ENCODE measurements around the gene RTN1.
"Not testable (repeated sequence)": the region's sequence is repeated elsewhere in the genome, so short reads cannot be mapped to it uniquely, and the experiment has no call there.

The RTN1 gene

DNA sequence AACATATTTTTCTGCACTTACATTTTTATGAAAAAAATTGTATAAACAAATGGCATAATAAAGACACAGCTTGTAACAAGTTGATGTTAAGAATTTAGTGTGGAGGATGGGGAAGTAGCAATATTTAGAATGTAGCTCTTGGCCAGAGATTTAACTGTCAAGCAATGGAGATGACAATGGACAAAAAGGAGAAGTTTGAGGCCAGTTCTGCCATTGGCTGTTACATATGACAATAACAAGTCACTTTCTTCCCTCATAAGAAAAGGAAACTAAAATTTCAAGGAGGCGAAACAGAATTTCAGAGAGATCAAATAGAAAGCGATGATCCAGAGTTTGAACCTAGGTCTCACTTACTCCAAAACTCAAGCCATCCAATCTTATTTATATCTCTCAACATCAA is 171.1 kb downstream of the RTN1 start:
- DNase-seq = no peak

DNA sequence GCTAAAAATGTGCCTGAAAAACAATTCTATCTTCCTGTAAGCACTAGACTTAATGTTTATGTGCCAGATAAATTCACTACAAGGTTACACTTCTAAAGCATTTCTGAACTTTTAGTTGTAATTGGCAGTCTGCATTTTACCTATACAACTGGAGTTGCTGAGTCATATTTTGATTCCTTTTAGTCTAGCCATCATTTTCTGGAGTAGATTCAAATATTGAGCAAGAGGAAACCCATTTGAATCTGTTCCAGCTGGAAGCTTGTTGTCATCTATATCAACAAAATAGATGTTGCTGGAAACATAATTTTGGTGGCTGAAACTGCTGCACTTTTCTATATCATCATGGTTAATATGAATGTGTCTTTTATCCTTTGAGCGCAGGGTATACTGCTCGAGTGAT is 171.8 kb downstream of the RTN1 start:
- DNase-seq = no peak

DNA sequence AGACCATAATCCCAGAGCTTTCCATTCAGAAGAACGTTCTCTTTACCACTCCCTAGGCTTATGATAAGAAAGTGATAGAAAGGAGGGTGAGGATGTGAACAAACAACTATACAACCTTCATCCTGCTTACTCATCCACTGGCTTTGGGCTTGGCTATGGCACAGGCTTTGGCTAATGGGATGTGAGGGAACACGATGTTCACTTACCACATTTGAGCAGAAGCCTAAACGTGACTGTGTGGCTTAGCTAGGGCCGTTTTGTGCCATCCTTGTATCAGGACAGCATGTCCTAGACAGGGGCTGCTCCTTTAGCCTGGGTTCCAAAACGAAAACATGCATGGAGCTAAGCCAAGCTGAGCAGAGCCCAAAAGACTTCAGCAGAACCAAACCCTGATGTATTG is 175.4 kb downstream of the RTN1 start:
- DNase-seq = no peak

DNA sequence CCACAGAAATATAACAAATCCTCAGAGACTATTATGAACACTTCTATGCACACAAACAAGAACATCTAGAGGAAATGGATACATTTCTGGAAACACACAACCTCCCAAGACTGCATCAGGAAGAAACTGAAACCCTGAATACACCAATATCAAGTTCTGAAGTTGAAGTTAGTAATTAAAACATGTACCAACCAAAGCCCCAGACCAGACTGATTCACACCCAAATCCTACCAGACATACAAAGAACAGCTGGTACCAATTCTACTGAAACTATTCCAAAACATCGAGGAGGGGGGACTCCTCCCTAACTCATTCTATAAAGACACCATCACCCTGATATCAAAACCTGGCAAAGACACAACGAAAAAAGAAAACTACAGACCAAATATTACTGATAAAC is 179.3 kb downstream of the RTN1 start:
- no peak for DNase-seq

GRCh38 chr14:59690426-59690825 is 180.2 kb downstream of the RTN1 start:
- DNase-seq = no peak

DNA sequence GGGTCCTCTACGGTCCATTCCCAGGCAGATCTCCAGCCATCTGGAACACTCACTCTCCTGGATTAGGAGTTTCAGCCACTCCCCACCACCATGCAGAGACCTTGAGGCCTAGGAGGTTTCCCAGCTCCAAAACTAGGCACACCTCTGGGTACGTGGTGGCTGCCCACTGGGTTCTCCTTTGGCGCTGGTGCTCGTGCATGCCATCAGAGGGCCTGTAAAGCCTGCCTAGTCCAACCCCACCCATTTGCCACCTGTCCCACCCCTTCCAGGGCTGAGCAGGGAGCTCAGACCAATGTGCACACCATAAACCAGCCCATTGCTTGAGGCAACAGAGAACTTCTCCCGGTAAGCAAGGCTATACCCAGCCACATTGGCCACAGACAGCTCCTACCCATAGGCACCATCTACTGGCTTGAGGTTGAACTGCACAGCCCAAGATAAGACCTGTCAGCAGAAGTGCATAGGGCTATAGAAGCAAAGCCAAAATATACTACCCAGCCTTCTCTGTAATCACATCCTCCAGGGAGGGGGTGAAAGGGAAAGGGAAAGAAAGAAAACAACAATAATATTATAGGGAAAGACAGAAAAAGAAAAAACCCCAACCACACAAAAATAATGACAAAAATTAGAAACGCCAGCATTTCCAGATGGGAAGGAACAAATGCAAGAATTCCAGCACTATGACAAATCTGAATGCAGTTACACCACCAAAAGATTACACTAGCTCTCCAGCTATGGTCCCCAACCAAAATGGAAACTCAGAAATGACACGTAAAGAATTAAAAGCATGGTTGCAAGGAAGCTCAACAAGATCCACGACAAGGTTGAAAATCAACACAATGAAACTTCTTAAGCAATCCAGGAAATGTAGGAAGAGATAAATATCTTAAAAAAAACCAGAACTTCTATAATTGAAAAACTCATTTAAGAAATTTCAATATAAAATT is 182.1 kb downstream of the RTN1 start:
- DNase-seq = peak; percentile 74

GRCh38 chr14:59687663-59688062 is 182.9 kb downstream of the RTN1 start:
- no peak for DNase-seq

- no peak for DNase-seq
These were observed 190.7 kb downstream of the RTN1 start for GRCh38 chr14:59679872-59680271.

- DNase-seq = no peak
These were observed 192.2 kb downstream of the RTN1 start for GRCh38 chr14:59678352-59678751.

DNA sequence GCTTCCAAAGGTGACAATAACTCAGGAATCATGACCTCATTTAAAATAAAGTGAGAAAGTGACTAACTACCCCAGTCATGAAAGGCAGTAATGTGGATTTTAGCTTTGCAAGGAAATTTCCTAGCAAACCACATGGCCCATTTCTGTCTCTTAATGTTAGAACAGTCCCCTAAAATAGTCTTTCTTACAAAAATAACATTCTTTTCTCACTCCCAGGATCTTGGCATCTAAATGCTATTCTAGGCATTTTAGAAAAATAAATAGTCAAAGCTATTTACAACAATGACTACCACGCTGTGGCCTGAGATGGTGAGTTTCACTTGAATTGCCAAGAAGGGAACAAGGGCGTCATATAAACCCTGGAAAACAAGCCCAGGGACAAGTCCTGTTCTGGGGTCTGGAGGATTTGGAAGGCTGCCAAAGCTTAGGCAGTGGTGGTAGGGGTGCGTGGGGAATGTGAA is 192.8 kb downstream of the RTN1 start:
- no peak for DNase-seq

DNA sequence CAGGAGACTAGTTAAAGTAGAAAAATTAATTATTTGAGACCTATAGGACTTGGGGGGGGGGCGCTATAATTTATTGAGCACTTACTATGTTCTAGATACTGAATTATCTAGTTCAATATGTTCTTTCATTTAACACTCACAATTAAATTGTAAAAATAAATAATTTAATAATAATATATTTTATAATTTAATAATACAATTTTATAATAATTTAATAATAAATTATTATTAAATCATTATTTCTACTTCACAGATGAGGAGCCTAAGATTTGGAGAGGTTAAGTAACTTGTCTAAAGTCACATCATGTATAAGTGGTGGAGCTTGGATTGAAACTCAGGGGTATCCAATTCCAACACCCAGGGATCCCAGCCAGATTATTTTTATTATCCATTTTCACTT is 195.2 kb downstream of the RTN1 start:
- no peak for DNase-seq

DNA sequence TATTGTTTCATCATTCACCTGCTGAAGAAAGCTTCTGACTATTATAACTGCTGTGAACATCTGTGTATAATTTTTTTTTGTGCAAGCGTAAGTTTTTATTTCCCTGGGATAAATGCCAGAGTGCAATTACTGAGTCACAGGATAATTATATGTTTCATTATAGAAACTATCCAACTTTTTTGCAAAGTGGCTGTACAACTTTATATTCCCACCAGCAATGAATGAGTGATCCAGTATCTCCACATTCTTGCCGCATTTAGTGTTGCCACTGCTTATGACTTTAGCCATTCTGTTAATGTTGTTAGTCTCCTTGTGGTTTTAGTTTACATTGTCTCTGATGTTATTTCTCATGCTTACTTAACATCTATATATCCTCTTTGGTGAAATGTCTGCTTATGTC is 205.8 kb downstream of the RTN1 start:
- DNase-seq = no peak

DNA sequence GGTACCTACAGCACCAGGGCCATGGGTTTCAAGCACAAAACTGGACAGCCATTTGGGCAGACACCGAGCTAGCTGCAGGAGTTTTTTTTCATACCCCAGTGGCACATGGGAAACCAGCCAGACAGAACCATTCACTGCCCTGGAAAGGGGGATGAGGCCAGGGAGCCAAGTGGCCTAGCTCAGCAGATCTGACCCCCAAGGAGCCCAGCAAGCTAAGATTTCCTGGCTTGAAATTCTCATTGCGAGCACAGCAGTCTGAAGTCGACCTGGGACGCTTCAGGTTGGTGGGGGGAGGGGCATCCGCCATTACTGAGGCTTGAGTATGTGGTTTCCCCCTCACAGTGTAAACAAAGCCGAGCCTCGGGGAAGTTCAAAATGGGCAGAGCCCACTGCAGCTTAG is 212.8 kb downstream of the RTN1 start:
- no peak for DNase-seq

DNA sequence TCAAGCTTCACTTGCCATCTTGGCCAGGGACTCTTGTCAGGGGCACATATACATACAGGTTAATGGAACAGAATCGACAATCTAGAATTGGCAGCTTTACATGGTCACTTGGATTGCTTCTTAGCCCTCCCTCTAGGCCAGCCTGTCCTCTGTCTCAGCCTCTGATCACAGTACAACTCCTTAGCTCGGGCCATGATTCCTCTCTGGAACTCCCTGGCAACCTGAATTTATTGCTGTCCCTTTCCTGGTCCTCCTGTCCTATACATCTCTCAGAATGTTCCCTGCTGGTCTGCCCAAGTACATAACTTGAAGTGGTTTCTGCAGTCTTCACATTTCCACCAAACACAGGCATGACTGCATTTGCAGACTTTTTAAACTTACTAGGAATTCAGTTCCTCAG is 214.1 kb downstream of the RTN1 start:
- DNase-seq = no peak

- not testable (repeated sequence) for DNase-seq
These were observed 216.4 kb downstream of the RTN1 start for GRCh38 chr14:59654131-59654530.

- DNase-seq = not testable (repeated sequence)
These were observed 223.7 kb downstream of the RTN1 start for GRCh38 chr14:59646832-59647231.

DNA sequence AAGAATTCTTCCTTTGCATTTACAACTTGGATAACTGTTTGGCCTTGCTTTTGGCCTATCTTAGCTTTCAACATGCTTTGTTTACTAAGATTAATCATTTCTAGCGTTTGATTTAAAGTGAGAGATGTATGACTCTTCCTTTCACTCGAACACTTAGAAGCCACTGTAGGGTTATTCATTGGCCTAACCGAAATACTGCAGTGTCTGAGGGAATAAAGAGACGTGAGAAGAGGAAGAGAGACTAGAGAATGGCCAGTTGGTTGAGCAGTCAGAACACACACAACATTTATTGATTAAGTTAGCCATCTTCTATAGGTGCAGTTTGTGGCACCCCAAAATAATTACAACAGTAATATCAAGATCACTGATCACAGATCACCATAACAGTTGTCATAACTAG is 231.7 kb downstream of the RTN1 start:
- DNase-seq = no peak

- no peak for DNase-seq
These were observed 236.0 kb downstream of the RTN1 start for GRCh38 chr14:59634617-59635016.

GRCh38 chr14:59633486-59633885 is 237.1 kb downstream of the RTN1 start:
- no peak for DNase-seq

DNA sequence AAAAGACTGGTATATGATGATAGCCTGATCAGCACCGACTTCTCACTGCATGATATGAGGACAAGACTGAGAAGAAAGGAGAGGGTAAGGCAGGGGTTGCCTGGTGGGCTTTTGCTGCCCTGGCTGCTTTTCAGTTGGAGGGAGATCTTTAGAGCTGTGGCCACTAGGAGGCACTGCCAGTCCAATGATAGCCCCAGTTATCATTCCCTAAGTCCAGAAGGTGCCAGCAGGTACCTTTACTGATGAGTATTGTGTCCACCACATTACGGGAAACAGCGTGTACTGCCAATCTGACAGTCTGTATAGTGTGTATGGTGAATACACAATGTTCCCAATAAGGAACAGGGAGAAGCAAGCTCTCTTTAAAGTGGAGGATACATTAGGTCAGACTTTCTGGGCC is 238.2 kb downstream of the RTN1 start:
- peak; percentile 52 for DNase-seq

DNA sequence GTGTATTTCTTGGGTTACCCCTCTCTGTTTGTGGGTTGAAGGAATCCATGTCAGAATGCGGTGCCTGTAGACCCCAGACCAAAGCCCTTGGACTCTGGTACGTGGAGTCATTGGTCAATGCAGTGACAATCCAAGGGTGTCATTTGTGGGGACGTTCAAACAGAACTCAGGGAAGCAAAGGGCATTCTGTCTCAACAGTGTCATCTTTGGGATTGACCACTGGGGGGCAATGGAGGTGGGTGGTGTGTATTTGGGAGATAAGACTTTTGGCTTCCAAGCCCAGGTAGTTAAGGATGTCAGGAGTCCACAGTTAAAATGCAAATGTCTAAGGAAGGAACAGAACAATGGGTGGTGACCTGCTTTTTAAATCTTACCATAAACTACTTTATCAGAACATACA is 239.3 kb downstream of the RTN1 start:
- peak; percentile 18 for DNase-seq

DNA sequence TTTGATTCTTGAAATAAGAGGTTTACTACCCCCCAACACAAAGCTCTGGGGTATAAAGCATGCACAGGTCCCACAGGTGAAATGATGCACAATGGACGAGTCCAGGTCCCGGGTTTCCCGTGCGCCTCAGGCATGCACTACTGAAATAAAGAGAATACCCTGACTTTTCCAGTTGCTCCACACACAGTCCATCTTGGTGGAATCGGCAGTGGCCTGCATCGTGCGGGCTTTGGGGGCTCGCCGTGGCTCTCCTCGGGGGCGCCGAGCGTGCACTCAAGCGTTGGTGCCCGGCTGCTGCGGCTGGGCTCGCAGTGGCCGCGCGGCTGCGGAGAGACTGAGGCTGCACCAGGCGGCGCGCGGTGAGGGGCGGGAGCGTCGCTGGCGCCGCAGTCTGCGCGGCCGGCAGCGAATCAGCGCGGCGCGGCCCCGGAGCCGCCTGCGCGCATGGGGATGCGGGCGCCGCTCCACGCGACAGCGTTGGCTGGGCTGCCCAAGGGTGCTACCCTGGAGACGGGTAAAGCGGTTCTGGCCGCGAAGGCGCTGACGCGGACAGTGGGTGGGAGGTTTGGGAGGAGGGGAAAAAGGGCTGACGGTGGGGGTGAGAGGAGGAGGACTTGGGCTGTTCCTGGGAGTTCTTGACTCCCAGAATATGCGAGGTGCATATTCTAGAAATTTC is 240.2 kb downstream of the RTN1 start:
- peak; percentile 30 for DNase-seq

DNA sequence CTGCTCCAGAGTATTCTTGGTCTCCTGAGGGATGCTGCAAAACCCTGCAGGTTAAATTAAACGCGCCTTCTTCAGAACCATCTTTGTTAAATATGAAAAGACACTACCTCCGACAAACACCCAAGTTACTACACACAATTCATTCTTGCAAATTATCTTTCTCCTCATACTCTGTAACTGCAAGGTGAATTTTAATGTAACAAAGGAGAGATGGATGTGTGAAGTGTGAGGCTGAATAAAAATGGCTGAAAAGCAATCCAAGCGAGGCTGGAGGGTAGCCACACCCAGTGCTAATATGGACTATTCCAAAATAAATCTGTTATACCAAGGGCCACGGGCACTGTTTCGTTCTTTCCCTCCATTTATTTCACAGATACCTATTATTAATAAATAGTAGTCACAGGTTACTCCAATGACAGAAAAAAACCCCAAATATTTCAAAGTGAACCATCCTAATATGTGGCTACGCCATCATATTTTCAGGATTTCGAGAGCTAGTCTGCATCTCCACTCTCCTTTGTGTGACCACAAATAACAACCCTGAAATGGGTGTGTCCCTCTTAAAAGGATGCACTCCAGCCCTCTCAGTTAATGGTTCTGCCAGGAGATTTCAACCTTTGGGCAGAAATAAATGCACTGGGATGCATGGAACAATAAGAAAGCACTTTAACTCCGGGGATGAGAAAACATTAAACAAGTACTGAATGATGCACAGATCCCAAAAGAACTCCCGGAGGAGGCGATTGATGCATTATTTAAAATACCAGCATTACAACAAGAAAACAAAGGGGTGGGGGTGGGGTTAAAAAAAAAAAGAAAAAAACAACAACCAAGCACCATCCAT is 240.9 kb downstream of the RTN1 start:
- peak; percentile 57 for DNase-seq

Measured in NCI-H1694 (cell line).